Non-pigmented ciliary epithelial cell (primary cell): Measurements from ENCODE around the gene PTPRN2.

Experiments used
- DNase-seq: peaks from one replicate; pipeline ENCODE4 v3.0.0-alpha.2; 2010; ENCODE audit warnings: low read depth

The PTPRN2 gene

GRCh38 chr7:158067931-158068482 lies 519.6 kb downstream of the PTPRN2 start:
- no peak for DNase-seq

- no peak for DNase-seq
Measured at GRCh38 chr7:158067219-158067930, 520.2 kb downstream of the PTPRN2 start.

GRCh38 chr7:158066085-158066484 lies 521.5 kb downstream of the PTPRN2 start:
- DNase-seq, result no peak

GRCh38 chr7:158065340-158065739 lies 522.3 kb downstream of the PTPRN2 start:
- DNase-seq, result no peak

GRCh38 chr7:158064631-158065030 lies 523.0 kb downstream of the PTPRN2 start:
- DNase-seq, result no peak

GRCh38 chr7:158063850-158064610 lies 523.6 kb downstream of the PTPRN2 start:
- DNase-seq, result no peak

- no peak for DNase-seq
Measured at GRCh38 chr7:158062661-158063060, 525.0 kb downstream of the PTPRN2 start.

GRCh38 chr7:158061884-158062656 lies 525.6 kb downstream of the PTPRN2 start:
- no peak for DNase-seq

GRCh38 chr7:158061026-158061630 lies 526.5 kb downstream of the PTPRN2 start:
- no peak for DNase-seq

- DNase-seq, result no peak
Measured at GRCh38 chr7:158060216-158060615, 527.4 kb downstream of the PTPRN2 start.

GRCh38 chr7:158057446-158057845 lies 530.2 kb downstream of the PTPRN2 start:
- no peak for DNase-seq

GRCh38 chr7:158056761-158057160 lies 530.9 kb downstream of the PTPRN2 start:
- DNase-seq, result no peak

GRCh38 chr7:158055726-158056510 lies 531.7 kb downstream of the PTPRN2 start:
- no peak for DNase-seq

GRCh38 chr7:158054611-158055010 lies 533.0 kb downstream of the PTPRN2 start:
- no peak for DNase-seq

GRCh38 chr7:158054081-158054480 lies 533.5 kb downstream of the PTPRN2 start:
- DNase-seq, result no peak

GRCh38 chr7:158053183-158053915 lies 534.3 kb downstream of the PTPRN2 start:
- DNase-seq, result no peak

- DNase-seq, result no peak
Measured at GRCh38 chr7:158052381-158053060, 535.1 kb downstream of the PTPRN2 start.

GRCh38 chr7:158051776-158052175 lies 535.8 kb downstream of the PTPRN2 start:
- no peak for DNase-seq

GRCh38 chr7:158050978-158051651 lies 536.5 kb downstream of the PTPRN2 start:
- DNase-seq, result no peak
